GM19239 (cell line): ENCODE results near the gene RNU5D-1.
"Not testable (repeated sequence)": the region's sequence is repeated elsewhere in the genome, so short reads cannot be mapped to it uniquely, and the experiment has no call there.

Experiments used
- DNase-seq: peaks from one replicate; pipeline ENCODE4 v3.0.0; 2011; ENCODE audit warnings: low spot score; ENCODE audit not compliant: insufficient read length
- FAIRE-seq: peaks from 2 replicates; lab custom pipeline; 2011; peaks lifted over from hg19 to GRCh38; lab: Jason Lieb, UNC

RNU5D-1 gene

DNA sequence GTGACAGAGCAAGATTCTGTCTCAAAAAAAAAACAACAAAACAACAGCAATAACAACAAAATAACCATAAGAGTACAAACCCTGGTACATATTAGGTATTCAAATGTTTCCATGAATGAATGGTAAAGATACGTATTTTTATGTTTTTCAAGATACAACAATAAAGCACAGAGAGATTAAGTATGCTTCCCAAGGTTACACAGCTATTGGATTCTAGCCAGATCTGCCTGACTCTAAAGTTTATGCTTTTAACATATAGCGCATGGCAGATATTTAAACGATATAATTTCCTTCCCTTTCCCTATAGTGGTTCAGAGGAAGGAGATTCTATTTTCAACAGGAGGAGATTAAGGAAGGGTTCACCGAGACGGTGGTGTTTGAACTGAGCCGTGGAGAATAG is 25.5 kb downstream of the RNU5D-1 start:
- DNase-seq (no peak), FAIRE-seq (no peak)

GRCh38 chr1:44701141-44701573 is 29.8 kb downstream of the RNU5D-1 start:
- DNase-seq (no peak), FAIRE-seq (no peak)

DNA sequence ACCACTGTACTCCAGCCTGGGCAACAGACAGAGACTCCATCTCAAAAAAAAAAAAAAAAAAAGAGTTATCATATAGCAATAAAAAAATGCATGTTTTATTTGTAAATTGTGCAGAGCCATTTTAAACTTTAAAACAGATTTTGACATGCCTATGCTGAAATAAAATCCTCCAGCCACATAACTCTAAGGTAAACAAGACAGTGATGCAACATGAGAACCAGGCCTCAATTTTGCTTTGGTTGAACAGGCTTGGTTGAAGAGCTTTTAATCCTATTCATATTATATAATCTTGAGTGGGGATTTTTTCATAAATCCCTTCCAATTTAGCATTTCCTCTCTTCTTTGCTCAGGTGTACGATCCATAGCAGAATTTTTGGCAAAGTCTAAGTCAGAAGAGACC is 30.4 kb downstream of the RNU5D-1 start:
- DNase-seq (no peak), FAIRE-seq (no peak)

GRCh38 chr1:44699375-44699774 is 31.6 kb downstream of the RNU5D-1 start:
- not testable (repeated sequence) for DNase-seq, FAIRE-seq

DNA sequence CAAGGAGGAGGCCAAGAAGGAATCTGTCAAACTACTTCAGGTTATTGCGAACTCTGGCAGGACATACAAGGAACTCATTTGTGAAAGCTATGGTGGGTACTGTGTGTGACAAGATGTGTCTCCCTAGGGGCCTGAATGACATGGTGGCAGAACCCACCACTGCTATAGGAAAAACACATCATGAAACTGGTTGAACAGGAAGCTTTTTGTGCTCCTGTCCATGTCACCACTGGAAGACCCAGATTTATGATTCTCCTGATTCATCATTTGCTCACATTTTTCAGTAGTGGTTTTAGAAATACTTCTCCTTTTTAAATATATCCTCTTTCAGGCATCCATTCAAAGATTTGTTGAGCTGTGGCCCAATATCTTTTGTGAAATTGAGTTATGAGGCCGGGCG is 32.8 kb downstream of the RNU5D-1 start:
- DNase-seq (no peak), FAIRE-seq (peak; percentile 79)

DNA sequence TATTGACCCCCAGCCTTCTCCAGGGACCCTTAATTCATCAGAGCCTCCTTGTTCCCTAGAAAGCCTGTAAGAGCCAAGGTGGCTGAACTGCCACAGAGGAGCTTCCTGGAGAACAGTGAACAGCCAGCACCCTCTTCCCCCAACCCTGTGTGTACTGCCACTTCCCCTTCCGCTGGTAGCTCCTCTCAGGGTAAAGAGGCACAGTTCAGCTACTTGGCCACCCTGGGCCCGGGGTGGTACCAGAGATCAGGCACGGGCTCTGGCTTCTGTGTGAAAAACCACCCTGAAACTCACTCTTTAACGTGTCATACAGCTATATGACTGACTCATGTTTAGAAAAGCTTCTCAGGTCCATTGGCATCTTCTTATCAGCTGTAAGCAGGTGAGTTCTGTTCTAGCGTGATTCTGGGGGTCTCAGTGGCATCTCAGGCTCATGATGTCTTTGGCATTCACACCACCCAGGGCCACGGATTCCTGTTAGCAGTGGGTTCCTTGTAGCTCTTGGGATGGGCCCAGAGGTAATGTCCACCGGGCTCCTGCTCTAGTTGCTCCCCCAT is 34.1 kb downstream of the RNU5D-1 start:
- DNase-seq (no peak), FAIRE-seq (peak; percentile 94)

- no peak for DNase-seq
- no peak for FAIRE-seq
Measured at GRCh38 chr1:44696101-44696500, 34.9 kb downstream of the RNU5D-1 start.

GRCh38 chr1:44695671-44696070 is 35.3 kb downstream of the RNU5D-1 start:
- FAIRE-seq, result no peak
- DNase-seq, result no peak

- FAIRE-seq (peak; percentile 98), DNase-seq (no peak)
Measured at GRCh38 chr1:44694863-44695478, 36.0 kb downstream of the RNU5D-1 start.

DNA sequence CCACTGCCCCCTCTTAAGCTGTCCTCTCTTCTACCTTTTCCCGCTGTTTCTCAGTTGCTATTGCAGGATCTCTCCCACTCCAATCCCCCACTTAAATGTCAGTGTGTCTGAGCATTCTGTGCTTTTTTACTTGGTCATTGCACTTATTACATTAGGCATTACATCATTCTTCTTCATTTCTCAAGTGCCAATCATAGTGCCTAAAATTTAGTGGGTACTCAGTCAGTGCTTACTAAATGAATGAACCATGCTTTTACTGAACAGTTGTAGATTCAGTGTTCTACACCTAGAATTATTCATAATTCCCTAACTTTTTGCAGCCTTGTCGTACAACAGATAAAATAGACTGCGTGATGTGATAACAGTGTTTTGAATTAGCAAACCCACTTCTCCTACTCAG is 37.1 kb downstream of the RNU5D-1 start:
- FAIRE-seq (no peak), DNase-seq (no peak)

DNA sequence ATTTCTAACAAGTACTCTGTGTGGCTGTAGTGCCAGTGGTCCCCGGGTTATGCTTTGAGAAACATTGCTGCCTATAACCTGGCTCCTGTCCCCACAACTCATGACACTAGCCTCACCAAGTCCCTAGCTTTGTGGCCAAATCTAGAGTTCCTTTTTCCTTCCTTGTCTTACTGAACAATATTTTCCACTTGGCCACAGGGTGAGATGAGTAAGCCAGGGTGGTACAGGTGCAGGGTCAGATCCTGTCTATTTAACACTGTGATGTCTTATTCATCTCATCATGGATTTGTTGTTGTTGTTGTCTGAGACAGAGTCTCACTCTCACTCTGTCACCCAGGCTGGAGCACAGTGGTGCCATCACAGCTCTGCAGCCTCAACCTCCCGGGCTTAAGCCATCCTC is 37.8 kb downstream of the RNU5D-1 start:
- no peak for DNase-seq
- FAIRE-seq, result peak; percentile 68

- DNase-seq (no peak), FAIRE-seq (no peak)
Measured at GRCh38 chr1:44689447-44689765, 41.6 kb downstream of the RNU5D-1 start.

DNA sequence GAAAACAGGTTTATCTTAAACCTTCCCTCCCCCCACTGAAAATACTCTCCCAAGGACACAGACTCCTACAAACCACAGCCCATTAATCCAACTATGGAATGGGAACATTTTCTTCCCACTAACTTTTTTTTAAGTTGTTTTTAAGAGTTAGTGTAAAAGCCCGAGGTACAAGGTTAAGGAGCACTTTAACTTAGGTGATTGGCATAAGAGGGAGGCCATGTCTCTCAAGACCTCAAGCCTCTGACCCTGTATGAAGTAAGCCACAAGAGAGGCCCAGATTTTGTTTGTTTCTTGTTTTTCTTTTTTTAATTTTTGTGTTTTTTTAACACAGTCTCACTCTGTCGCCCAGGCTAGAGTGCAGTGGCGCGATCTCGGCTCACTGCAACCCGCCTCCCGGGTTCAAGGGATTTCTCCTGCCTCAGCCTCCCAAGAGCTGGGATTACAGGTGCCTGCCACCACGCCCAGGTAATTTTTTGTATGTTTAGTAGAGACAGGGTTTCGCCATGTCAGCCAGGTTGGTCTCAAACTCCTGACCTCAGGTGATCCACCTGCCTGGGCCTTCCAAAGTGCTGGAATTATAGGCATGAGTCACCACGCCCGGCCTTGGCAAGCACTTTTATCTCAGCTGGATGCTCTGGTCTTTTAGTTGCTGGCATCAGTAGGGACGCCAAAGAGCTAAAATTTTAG is 42.1 kb downstream of the RNU5D-1 start:
- no peak for FAIRE-seq
- no peak for DNase-seq

GRCh38 chr1:44685881-44686280 is 45.1 kb downstream of the RNU5D-1 start:
- no peak for FAIRE-seq
- no peak for DNase-seq

GRCh38 chr1:44685218-44685617 is 45.8 kb downstream of the RNU5D-1 start:
- FAIRE-seq, result no peak
- no peak for DNase-seq

- FAIRE-seq (peak; percentile 86), DNase-seq (no peak)
Measured at GRCh38 chr1:44684525-44684924, 46.4 kb downstream of the RNU5D-1 start.

DNA sequence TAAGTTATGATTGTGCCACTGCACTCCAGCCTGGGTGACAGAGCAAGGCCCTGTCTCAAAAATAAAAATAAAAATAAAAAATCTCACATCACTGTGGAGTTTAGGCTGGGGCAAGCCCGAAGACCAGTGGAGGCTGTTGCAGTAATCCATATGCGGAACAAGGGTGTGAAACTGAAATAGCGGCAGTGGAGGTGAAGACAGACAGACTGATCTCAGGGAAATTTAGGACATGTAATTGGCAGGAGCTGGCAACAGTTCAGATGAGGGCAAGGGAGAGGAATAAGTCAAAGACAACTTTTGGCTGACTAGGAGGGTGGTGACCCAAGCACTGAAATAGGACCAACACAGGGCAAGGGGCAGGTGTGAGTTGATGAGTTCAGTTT is 48.1 kb downstream of the RNU5D-1 start:
- FAIRE-seq, result no peak

DNA sequence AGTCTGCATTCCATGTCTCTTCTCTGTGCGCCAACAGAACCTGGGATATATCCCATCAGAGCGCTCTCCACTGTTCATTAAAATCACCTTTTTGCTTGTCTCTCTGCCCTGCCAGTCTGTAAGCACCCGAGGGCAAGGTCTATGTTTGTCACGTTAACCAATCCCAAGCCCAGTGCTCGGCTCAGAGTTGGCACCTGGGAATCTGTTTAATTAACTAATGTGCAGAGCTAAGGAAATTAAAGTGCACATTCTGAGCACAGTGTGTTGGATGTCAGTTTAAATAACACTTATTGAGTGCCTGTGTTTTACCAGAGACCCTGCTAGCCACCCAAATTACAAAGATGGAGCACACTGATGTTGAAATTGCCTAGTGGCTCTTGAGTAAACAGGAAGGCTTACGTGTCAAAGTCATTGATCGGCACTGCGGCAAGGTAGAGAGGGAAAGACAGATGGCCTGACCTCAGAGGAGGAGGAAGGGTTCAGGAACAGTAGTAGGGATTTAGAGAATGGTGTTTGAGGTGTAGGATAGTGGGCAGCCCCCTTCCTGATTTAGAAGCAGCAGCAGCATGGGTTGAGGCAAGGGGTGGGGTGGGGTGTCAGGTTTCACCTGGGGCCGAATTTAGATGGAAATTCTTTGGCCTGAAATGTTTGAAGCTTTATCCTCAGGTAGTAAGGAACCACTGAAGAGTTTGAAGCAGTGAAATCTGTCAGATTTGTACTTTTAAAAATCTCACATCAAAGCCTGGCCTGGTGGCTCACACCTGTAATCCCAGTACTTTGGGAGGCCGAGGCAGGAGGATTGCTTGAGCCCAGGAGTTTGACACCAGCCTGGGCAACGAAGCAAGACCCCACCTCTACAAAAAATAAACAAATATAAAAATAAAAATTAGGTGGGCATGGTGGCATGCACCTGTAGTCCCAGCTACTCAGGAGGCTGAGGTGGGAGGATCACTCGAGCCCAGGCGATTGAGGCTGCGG is 48.8 kb downstream of the RNU5D-1 start:
- DNase-seq (no peak), FAIRE-seq (no peak)

More for the DNA sequence above, 48.1 kb downstream of the RNU5D-1 start:
- DNase-seq, result no peak
